ENCODE data around the gene GNAQ. TPM values are rescaled to one million over a fixed set of nuclear protein-coding genes. Genes with fewer than 3 reads are reported as not detected.
"Not testable (repeated sequence)": the region's sequence is repeated elsewhere in the genome, so short reads cannot be mapped to it uniquely, and the experiment has no call there.

The GNAQ gene
- total RNA-seq, 1 donor from 2014 or later, result 20.6 TPM

DNA sequence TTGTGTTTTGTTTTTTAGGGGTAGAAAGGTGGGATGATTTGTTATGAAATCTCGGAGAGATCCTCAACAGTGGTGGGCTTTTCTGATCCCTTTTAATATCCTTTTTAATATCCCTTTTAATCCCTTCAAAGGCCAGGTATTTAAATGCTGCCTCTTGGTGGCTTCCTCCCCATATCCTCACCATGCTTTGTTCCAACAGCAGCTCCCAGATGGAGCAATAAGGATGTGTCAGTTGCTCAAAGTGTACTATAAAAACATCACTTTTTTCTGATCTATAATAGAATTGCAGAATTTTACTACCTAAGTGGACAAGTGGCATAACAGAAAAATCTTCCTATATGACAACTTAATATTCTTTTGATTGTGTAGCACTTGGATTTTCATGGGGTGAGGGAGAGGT is 160.1 kb downstream of the GNAQ start:
- no peak for DNase-seq (ENCODE audit: low read depth)
- TF ChIP-seq, protein P1, sequence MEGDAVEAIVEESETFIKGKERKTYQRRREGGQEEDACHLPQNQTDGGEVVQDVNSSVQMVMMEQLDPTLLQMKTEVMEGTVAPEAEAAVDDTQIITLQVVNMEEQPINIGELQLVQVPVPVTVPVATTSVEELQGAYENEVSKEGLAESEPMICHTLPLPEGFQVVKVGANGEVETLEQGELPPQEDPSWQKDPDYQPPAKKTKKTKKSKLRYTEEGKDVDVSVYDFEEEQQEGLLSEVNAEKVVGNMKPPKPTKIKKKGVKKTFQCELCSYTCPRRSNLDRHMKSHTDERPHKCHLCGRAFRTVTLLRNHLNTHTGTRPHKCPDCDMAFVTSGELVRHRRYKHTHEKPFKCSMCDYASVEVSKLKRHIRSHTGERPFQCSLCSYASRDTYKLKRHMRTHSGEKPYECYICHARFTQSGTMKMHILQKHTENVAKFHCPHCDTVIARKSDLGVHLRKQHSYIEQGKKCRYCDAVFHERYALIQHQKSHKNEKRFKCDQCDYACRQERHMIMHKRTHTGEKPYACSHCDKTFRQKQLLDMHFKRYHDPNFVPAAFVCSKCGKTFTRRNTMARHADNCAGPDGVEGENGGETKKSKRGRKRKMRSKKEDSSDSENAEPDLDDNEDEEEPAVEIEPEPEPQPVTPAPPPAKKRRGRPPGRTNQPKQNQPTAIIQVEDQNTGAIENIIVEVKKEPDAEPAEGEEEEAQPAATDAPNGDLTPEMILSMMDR (conservative IDR thresholded peaks at IDR 0.05; ENCODE audit: low read depth, low read length), result no peak
- H3K4me3 ChIP-seq (ENCODE audit: low read depth, low read length), result no peak overlapping the region

DNA sequence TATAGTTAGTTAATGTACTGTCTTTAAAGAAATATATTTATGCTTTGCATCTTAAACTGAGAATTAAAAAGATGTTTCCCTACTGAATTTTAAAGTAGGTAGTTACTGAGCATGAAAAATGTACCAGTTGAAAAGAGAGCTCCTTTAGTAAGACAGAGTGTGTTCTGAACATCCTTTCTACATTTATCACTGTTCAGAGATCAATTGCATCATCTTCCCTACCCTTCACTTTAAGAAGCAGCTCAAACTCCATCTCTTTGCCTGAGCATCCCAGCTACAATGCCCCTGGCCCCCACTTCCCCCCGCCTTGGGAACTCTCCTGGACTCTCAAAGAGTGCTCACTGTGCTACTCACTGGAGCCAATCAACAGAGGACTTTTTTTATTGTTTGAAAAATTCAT is 164.7 kb downstream of the GNAQ start:
- TF ChIP-seq, protein P1 (conservative IDR thresholded peaks at IDR 0.05; ENCODE audit: low read depth, low read length), result no peak
- DNase-seq (ENCODE audit: low read depth), result no peak
- H3K4me3 ChIP-seq (ENCODE audit: low read depth, low read length), result no peak overlapping the region

DNA sequence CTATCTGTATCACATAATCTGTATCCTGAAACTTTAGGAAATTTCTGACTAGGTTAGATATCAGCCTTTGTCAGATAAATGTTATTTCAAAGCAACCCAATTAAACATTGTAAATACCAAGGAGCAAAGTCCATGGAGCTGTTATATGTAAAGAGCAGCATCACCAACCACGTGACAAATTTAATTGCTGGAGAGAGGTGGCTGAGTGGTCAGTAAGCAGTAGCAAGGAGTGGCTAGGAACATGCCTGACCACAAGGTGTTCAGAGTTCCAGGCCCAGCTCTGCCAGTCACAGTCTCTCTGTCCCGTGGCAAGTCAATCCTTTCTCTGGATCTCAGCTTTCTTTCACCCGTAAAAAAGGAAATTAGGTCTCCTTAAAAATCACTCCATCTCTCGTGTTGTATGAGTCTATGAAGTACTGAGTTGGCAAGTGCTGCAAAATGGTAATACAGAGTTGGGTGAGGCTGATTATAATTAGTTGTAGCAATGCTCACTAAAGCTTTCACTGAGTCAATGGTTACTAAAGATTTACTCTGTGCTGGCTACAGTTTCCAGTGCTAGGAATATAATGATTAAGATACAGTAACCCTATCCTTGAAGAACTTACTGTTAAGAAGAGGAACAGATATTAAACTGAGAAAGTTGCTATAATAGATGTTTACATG is 166.1 kb downstream of the GNAQ start:
- no peak overlapping the region for H3K4me3 ChIP-seq (ENCODE audit: low read depth, low read length)
- no peak for DNase-seq (ENCODE audit: low read depth)
- TF ChIP-seq, protein P1 (conservative IDR thresholded peaks at IDR 0.05; ENCODE audit: low read depth, low read length), result no peak

DNA sequence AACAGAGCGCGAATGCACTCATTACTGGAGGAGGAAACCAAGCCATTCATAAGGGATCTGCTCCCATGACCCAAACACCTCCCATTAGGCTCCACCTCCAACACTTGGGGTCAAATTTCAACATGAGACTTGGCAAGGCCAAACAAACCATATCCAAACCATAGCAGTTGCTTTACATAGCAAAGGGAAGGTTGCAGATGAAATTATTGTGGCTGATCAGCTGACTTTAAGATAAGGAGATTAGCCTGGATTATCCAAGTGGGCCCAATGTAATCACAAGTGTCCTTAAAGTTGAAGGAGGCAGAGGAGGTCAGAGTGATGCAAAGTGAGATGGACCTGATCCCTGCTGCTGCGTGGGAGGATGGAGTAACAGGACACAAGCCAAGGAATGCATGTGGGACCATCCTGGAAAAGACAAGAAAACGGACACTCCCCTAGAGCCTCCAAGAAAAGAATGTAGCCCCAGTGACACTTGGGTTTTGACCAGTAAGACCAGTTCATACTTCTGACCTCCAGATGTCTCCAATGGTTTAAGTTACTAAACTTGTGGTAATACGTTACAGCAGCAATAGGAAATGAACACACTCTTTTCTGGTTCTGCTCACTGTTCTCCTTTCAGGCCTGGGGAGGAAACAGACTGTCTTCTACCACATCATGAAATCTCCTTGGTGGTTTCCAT is 167.3 kb downstream of the GNAQ start:
- no peak overlapping the region for H3K4me3 ChIP-seq (ENCODE audit: low read depth, low read length)
- DNase-seq (ENCODE audit: low read depth), result no peak
- TF ChIP-seq, protein P1 (conservative IDR thresholded peaks at IDR 0.05; ENCODE audit: low read depth, low read length), result no peak

DNA sequence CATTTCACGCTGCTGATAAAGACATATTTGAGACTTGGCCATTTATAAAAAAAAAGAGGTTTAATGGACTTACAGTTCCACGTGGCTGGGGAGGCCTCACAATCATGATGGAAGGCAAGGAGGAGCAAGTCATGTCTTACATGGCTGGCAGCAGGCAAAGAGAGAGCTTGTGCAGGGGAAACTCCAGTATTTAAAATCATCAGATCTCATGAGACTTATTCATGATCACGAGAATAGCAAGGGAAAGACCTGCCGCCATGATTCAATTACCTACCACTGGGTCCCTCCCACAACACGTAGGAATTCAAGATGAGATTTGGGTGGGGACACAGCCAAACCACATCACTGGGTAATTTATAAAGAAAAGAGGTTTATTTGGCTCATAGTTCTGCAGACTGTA is 168.0 kb downstream of the GNAQ start:
- H3K4me3 ChIP-seq (ENCODE audit: low read depth, low read length); DNase-seq (ENCODE audit: low read depth): not testable (repeated sequence)

DNA sequence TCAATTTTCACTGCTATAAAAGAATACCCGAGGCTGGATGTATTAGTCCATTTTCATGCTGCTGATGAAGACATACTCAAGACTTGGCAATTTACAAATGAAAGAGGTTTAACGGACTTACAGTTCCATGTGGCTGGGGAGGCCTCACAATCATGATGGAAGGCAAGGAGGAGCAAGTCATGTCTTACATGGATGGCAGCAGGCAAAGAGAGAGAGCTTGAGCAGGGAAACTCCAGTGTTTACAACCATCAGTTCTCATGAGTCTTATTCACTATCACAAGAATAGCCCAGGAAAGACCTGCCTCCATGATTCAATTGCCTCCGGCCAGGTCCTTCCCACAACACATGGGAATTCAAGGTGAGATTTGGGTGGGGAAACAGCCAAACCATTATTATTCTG is 170.7 kb downstream of the GNAQ start:
- not testable (repeated sequence) for DNase-seq (ENCODE audit: low read depth); H3K4me3 ChIP-seq (ENCODE audit: low read depth, low read length)

DNA sequence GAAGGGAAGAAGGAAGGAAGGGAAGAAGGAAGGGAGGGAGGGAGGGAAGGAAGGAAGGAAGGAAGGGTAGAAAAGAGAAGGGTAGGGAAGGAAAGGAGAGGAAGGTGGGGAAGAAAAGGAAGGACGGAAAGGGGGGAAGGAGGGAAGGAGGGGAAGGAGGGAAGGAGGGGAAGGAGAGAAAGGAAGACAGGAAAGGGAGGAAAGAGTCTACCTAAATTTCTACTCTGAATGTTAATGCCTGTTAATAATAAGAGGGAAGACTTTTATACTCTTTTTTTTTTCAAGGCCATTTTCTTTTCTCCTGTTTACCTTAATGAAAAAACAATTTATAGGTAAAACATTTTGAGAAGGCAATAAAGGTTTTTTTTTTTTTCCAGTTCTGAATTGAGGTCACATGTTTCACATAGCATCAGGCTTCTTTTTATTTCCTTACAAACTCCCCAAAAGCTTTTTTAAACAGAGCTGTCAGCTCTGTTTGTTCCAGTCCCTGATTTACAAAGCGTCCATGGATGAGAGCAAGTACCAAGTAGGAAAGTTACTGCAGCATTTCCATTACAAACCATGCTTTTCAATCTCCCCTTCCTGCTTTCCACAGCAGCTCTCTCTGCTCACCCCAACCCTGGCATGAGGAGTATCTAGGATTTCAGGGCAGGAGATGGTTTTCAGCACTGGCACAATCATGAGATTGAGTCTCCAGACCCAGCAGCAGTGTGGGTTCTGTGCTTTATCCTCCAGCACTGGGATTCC is 173.9 kb downstream of the GNAQ start:
- TF ChIP-seq, protein P1 (conservative IDR thresholded peaks at IDR 0.05; ENCODE audit: low read depth, low read length), result no peak
- H3K4me3 ChIP-seq (ENCODE audit: low read depth, low read length), result no peak overlapping the region
- DNase-seq (ENCODE audit: low read depth), result no peak

Measured in epithelial cell of proximal tubule (primary cell).